Measurements from ENCODE around the gene CACNA2D3.

DNA sequence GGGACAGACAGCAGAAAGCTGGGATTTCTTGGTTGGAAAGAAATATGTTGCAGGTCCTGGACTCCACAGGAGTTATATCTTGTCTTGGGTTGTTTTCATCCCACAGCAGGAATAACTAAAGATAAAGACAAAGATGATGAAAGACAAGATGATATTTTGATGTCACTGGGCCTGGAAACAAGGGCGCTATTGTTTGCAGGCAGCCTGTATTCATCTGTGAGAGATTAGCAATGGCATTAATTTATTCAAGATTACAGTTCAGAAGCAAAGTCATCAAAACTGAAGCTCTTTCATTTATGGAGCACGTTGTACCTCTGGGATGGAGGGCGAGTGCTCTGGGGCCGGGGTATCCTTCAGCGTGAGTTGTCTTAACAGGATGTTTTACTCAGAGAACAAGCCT lies 591.7 kb downstream of the CACNA2D3 start:
- TF ChIP-seq, protein P1, sequence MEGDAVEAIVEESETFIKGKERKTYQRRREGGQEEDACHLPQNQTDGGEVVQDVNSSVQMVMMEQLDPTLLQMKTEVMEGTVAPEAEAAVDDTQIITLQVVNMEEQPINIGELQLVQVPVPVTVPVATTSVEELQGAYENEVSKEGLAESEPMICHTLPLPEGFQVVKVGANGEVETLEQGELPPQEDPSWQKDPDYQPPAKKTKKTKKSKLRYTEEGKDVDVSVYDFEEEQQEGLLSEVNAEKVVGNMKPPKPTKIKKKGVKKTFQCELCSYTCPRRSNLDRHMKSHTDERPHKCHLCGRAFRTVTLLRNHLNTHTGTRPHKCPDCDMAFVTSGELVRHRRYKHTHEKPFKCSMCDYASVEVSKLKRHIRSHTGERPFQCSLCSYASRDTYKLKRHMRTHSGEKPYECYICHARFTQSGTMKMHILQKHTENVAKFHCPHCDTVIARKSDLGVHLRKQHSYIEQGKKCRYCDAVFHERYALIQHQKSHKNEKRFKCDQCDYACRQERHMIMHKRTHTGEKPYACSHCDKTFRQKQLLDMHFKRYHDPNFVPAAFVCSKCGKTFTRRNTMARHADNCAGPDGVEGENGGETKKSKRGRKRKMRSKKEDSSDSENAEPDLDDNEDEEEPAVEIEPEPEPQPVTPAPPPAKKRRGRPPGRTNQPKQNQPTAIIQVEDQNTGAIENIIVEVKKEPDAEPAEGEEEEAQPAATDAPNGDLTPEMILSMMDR (IDR thresholded peaks at IDR 0.05): no peak
- no peak for TF ChIP-seq EZH2 (IDR thresholded peaks at IDR 0.05)
